Stomach (tissue), 9 donors: ENCODE results near the gene GPNMB. TPM values are rescaled to one million over a fixed set of nuclear protein-coding genes. Genes with fewer than 3 reads are reported as not detected.
"Not testable (repeated sequence)": the region's sequence is repeated elsewhere in the genome, so short reads cannot be mapped to it uniquely, and the experiment has no call there.

Source experiments
- DNase-seq, 2 donors: peaks; one replicate each; pipeline versions ENCODE4 v3.0.0 to v3.0.0-alpha.2; 2013 to 2019
- H3K27ac ChIP-seq, 5 donors: fragments of 200-600 bp in 4 of 5; sonication (generic) in 4 of 5; one replicate each; pipeline ENCODE4 v1.5.1; 2013 to 2019; ENCODE audit warnings: mild to moderate bottlenecking in 1 of 5, moderate library complexity in 1 of 5
- H3K27me3 ChIP-seq, 3 donors: fragments of 200-600 bp; sonication (generic); one replicate each; pipeline ENCODE4 v1.5.1; 2017 to 2019; ENCODE audit warnings: mixed run types in 1 of 3
- H3K36me3 ChIP-seq, 4 donors: fragments of 200-600 bp; sonication (generic); 1 replicate in 3 of 4; 2 replicates in 1 of 4; pipeline ENCODE4 v1.5.1; 2016 to 2019
- H3K4me1 ChIP-seq, 4 donors: fragments of 200-600 bp; sonication (generic); one replicate each; pipeline ENCODE4 v1.5.1; 2016 to 2019
- H3K4me3 ChIP-seq, 4 donors: fragments of 200-600 bp; sonication (generic) in 3 of 4; one replicate each; pipeline ENCODE4 v1.5.1; 2016 to 2019; ENCODE audit warnings: mild to moderate bottlenecking in 1 of 4
- H3K9me3 ChIP-seq, 4 donors: fragments of 200-600 bp; sonication (generic); one replicate each; pipeline ENCODE4 v1.5.1; 2016 to 2019
- CTCF ChIP-seq, 7 experiments: fragments of 450-650 bp in 4 of 7; fragments of 200-600 bp in 3 of 7; sonication (generic) in 3 of 7; IDR thresholded peaks; one replicate each; pipeline ENCODE4 v1.5.1; 2016 to 2019; ENCODE audit warnings: antibody characterized with exemption in 7 of 7, control low read depth in 2 of 7, mild to moderate bottlenecking in 1 of 7
- EP300 ChIP-seq: sonication (generic); formaldehyde crosslinking; IDR thresholded peaks from one replicate; pipeline ENCODE4 v1.6.1; 2017; ENCODE audit warnings: antibody characterized with exemption
- POLR2A ChIP-seq, 4 donors: fragments of 450-650 bp; IDR thresholded peaks; one replicate each; pipeline ENCODE4 v1.6.1; 2016; ENCODE audit warnings: antibody characterized with exemption in 4 of 4, control low read depth in 2 of 4, mild to moderate bottlenecking in 1 of 4, moderate library complexity in 1 of 4
- POLR2AphosphoS5 ChIP-seq, 3 donors: sonication (generic); formaldehyde crosslinking; IDR thresholded peaks; one replicate each; pipeline ENCODE4 v1.6.1; 2016; ENCODE audit warnings: antibody characterized with exemption in 3 of 3
- WGBS, 5 donors: extraction: QIAGEN DNeasy Blood & Tissue Kit in 3 of 5; methylation state at CpG; one replicate each; pipeline versions ENCODE4 v1.1.5 to v1.1.7; 2013 to 2018; 5-methylcytosine and 5-hydroxymethylcytosine counted together
- intact Hi-C: fragments of 100-400 bp; cut with DNase I; formaldehyde crosslinking; loops from one replicate; pipeline ENCODE4 v1.15.1; 2023; ENCODE audit warnings: low total_unique reads
- polyA plus RNA-seq, 3 donors: library from polyadenylated mRNA; stranded (reverse); fragments of 200-250 nt; gene quantifications; one replicate each; pipeline ENCODE4 v1.2.3, GENCODE V29; 2013
- total RNA-seq, 5 donors: library from RNA; depleted of rRNA; stranded (reverse); fragments of >200 nt; gene quantifications; one replicate each; pipeline versions ENCODE4 v1.1.0 to v1.2.3, GENCODE V29; 2014 to 2016
- donor health status: healthy with polysubstance abuse.
- donor health status: Bipolar disorder and iron deficiency.
- donor health status: healthy.

Gene GPNMB
- total and polyA plus RNA-seq, 8 donors = 6.1 to 32.7 (median 24.0) TPM

- H3K4me3 ChIP-seq = no peak overlapping the region
- H3K36me3 ChIP-seq = no peaks in the 10 kb centered on the region
- 52 to 72% (median 63%) methylated on average over 2 of the region's 2 CpGs for WGBS, 5 donors
- no peak overlapping the region for H3K27ac ChIP-seq
- no peaks in the 10 kb centered on the region for H3K4me1 ChIP-seq
- intact Hi-C loops = no loop called here
- no peak for DNase-seq
- H3K9me3 ChIP-seq = no peaks in the 10 kb centered on the region
- no peaks in the 10 kb centered on the region for H3K27me3 ChIP-seq
- TF ChIP-seq POLR2A (IDR thresholded peaks at IDR 0.05) (no peak), EP300 (no peak), POLR2AphosphoS5 (IDR thresholded peaks at IDR 0.05) (no peak), CTCF (IDR thresholded peaks at IDR 0.05) (no peak)
These were observed 30.6 kb upstream of the GPNMB start for GRCh38 chr7:23216021-23216420.

GRCh38 chr7:23218196-23218595 lies 28.4 kb upstream of the GPNMB start:
- H3K27me3 ChIP-seq = no peaks in the 10 kb centered on the region
- no peaks in the 10 kb centered on the region for H3K4me1 ChIP-seq
- TF ChIP-seq POLR2AphosphoS5 (IDR thresholded peaks at IDR 0.05) (no peak), EP300 (no peak), CTCF (IDR thresholded peaks at IDR 0.05) (no peak), POLR2A (IDR thresholded peaks at IDR 0.05) (no peak)
- no peak overlapping the region for H3K4me3 ChIP-seq
- intact Hi-C loops = no loop called here
- WGBS, 5 donors = 34 to 63% (median 44%) methylated on average over 3 of the region's 3 CpGs
- no peaks in the 10 kb centered on the region for H3K36me3 ChIP-seq
- H3K9me3 ChIP-seq = no peaks in the 10 kb centered on the region
- no peak overlapping the region for H3K27ac ChIP-seq
- no peak for DNase-seq

- H3K9me3 ChIP-seq = no peaks in the 10 kb centered on the region
- intact Hi-C loops = no loop called here
- WGBS, 5 donors = 42 to 61% (median 57%) methylated on average over 10 of the region's 10 CpGs
These were observed 25.8 kb upstream of the GPNMB start for GRCh38 chr7:23220690-23221305.

GRCh38 chr7:23222439-23223030 lies 24.0 kb upstream of the GPNMB start:
- intact Hi-C loops = no loop called here
- Histone ChIP-seq H3K4me3 (no peak overlapping the region), H3K36me3 (no peaks in the 10 kb centered on the region), H3K4me1 (no peaks in the 10 kb centered on the region), H3K27me3 (no peaks in the 10 kb centered on the region), H3K27ac (no peak overlapping the region), H3K9me3 (no peaks in the 10 kb centered on the region)
- WGBS, 5 donors = 34 to 50% (median 40%) methylated on average over 5 of the region's 5 CpGs
- TF ChIP-seq EP300 (no peak), CTCF (IDR thresholded peaks at IDR 0.05) (no peak), POLR2A (IDR thresholded peaks at IDR 0.05) (no peak), POLR2AphosphoS5 (IDR thresholded peaks at IDR 0.05) (no peak)
- no peak for DNase-seq

More at GRCh38 chr7:23220690-23221305, 25.8 kb upstream of the GPNMB start:
- Histone ChIP-seq H3K27ac (no peak overlapping the region), H3K27me3 (no peaks in the 10 kb centered on the region), H3K36me3 (no peaks in the 10 kb centered on the region), H3K4me3 (no peak overlapping the region), H3K4me1 (no peaks in the 10 kb centered on the region)
- DNase-seq = no peak
- no peak for TF ChIP-seq EP300
- TF ChIP-seq CTCF (IDR thresholded peaks at IDR 0.05) = no peak
- no peak for TF ChIP-seq POLR2A (IDR thresholded peaks at IDR 0.05)
- TF ChIP-seq POLR2AphosphoS5 (IDR thresholded peaks at IDR 0.05) = no peak

- intact Hi-C loops = not testable (repeated sequence)
- 81 to 87% (median 85%) methylated on average over 4 of the region's 4 CpGs for WGBS, 5 donors
These were observed 22.2 kb upstream of the GPNMB start for GRCh38 chr7:23224364-23224763.

More at GRCh38 chr7:23224364-23224763, 22.2 kb upstream of the GPNMB start:
- H3K27ac ChIP-seq, H3K27me3 ChIP-seq, H3K4me3 ChIP-seq, H3K36me3 ChIP-seq, DNase-seq, H3K4me1 ChIP-seq, H3K9me3 ChIP-seq: not testable (repeated sequence)
